NOMO-1 treated with DMSO at 0.1 percent for 48 hours (cell line): ENCODE data around the gene ASIC2.

Experiments
- DNase-seq: peaks from one replicate; lab custom pipeline; 2025; ENCODE audit not compliant: unreplicated experiment; lab: John Stamatoyannopoulos, UW

ASIC2 gene

GRCh38 chr17:33164169-33164881, 128.8 kb downstream of the ASIC2 start:
- DNase-seq: no peak

GRCh38 chr17:33163533-33164168, 129.4 kb downstream of the ASIC2 start:
- no peak for DNase-seq

- DNase-seq: no peak
Observed at GRCh38 chr17:33154869-33155455, 138.1 kb downstream of the ASIC2 start.

GRCh38 chr17:33152783-33153182, 140.3 kb downstream of the ASIC2 start:
- DNase-seq: no peak

- no peak for DNase-seq
Observed at GRCh38 chr17:33151565-33151964, 141.5 kb downstream of the ASIC2 start.

GRCh38 chr17:33145941-33146340, 147.2 kb downstream of the ASIC2 start:
- no peak for DNase-seq

GRCh38 chr17:33144837-33145236, 148.3 kb downstream of the ASIC2 start:
- DNase-seq: no peak

- DNase-seq: no peak
Observed at GRCh38 chr17:33142705-33143299, 150.3 kb downstream of the ASIC2 start.

- no peak for DNase-seq
Observed at GRCh38 chr17:33140413-33141099, 152.5 kb downstream of the ASIC2 start.

GRCh38 chr17:33138627-33139026, 154.5 kb downstream of the ASIC2 start:
- no peak for DNase-seq

- no peak for DNase-seq
Observed at GRCh38 chr17:33137426-33137825, 155.7 kb downstream of the ASIC2 start.

GRCh38 chr17:33135691-33136090, 157.4 kb downstream of the ASIC2 start:
- DNase-seq: no peak

GRCh38 chr17:33131620-33132019, 161.5 kb downstream of the ASIC2 start:
- DNase-seq: no peak

- peak; percentile 76 for DNase-seq
Observed at GRCh38 chr17:33127706-33128105, 165.4 kb downstream of the ASIC2 start.

GRCh38 chr17:33126086-33126485, 167.0 kb downstream of the ASIC2 start:
- DNase-seq: no peak

GRCh38 chr17:33125552-33125950, 167.5 kb downstream of the ASIC2 start:
- DNase-seq: no peak

- no peak for DNase-seq
Observed at GRCh38 chr17:33124871-33125551, 168.1 kb downstream of the ASIC2 start.

- no peak for DNase-seq
Observed at GRCh38 chr17:33124185-33124584, 168.9 kb downstream of the ASIC2 start.

- peak; percentile 30 for DNase-seq
Observed at GRCh38 chr17:33121756-33122155, 171.3 kb downstream of the ASIC2 start.

- peak; percentile 25 for DNase-seq
Observed at GRCh38 chr17:33121272-33121671, 171.8 kb downstream of the ASIC2 start.

GRCh38 chr17:33120103-33120502, 173.0 kb downstream of the ASIC2 start:
- DNase-seq: no peak
